Loucy (cell line): Measurements from ENCODE around the gene HDHD5.

ENCODE experiments used
- CTCF ChIP-seq: fragments of 200-600 bp; sonication (generic); conservative IDR thresholded peaks from 2 replicates; pipeline ENCODE4 v1.5.1; 2014; ENCODE audit warnings: mild to moderate bottlenecking, antibody characterized with exemption, low read length
- EZH2phosphoT487 ChIP-seq: fragments of 200-600 bp; IDR thresholded peaks from 2 replicates; pipeline ENCODE4 v1.6.1; 2018; ENCODE audit warnings: antibody characterized with exemption, mild to moderate bottlenecking, moderate library complexity, borderline replicate concordance

DNA sequence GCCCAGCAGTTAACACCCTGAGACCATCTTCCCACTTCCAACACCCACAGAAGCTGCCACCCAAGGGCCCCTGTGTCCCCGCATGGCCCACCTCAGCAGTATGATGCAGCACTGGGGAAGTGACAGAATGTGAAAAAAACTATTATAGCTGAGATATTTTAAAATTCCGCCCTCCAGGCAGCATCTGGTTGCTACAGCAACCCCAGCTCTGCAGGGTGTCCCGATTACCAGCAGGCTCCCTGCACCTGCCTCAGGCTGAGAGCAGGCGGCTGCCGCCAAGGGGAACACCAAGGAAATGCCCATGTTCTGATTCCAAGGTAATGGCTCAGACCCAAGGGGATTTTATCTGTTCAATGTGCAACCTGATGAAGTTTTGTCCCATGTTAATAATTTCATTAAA, 27.4 kb downstream of the HDHD5 start:
- TF ChIP-seq EZH2phosphoT487 (no peak), CTCF (no peak)
